ENCODE data around the gene ZMYND10. TPM values are rescaled to one million over a fixed set of nuclear protein-coding genes. Genes with fewer than 3 reads are reported as not detected.
A peak's percentile ranks its signal among the peaks of the same experiment; 100 is the strongest.

Gene ZMYND10
- total and polyA plus RNA-seq, 2 donors (not counting 3 experiments of a cell fraction or from before 2014, with no cell fraction given) = 0.25 to 0.38 TPM

DNA sequence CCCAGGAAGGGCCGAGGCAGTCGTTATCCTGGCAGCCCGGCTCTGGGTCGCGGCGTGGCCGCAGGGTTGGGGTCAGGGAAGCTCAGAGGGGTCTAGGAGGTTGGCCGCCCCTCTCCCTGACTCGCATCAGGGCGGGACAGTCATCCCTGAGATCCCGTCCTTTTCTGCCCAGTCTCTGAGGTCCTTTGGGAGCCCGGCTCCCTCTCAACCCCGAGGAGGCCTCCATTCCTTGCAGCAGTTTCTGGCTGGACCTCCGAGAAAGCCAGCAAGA, 23.5 kb downstream of the ZMYND10 start:
- peak overlapping the region; percentile 88 for H3K9ac ChIP-seq (replicated peaks; ENCODE audit: extremely low read depth, insufficient read depth, low read length)
- intact Hi-C loops (cut with micrococcal nuclease) (loop anchor here (1.0 to 2.0 kb wide), 2 partner anchors 30 to 155 kb away; partner anchors contain the start of gene IFRD2), dilution Hi-C loops (cut with MboI; ENCODE audit: extremely low pct_ligation_motif_present, low sequenced_read_pairs) (no loop called here)
- H3K27ac ChIP-seq (ENCODE audit: insufficient read depth, low read depth, low read length) = peak overlapping the region; percentile 99
- H3K4me1 ChIP-seq (ENCODE audit: control insufficient read depth, extremely low read depth, insufficient read depth, low read length) = peaks cover 60% of the 10 kb centered on the region
- H3K36me3 ChIP-seq (ENCODE audit: control insufficient read depth in 2 of 2, extremely low read depth in 1 of 2, insufficient read depth in 2 of 2, low read length in 2 of 2) = peaks cover 10 to 36% of the 10 kb centered on the region in 2 experiments
- no peaks in the 10 kb centered on the region for H4K20me1 ChIP-seq (replicated peaks; ENCODE audit: control insufficient read depth, extremely low read depth, insufficient read depth, low read length)
- no peaks in the 10 kb centered on the region for H3K9me1 ChIP-seq (replicated peaks; ENCODE audit: control insufficient read depth, extremely low read depth, insufficient read depth, low read length)
- no peak overlapping the region for H2AFZ ChIP-seq (ENCODE audit: low read depth, low read length)
- POLR2A ChIA-PET = interaction anchor here (5.1 kb wide), 1 partner anchor 14 kb away, joined by 38 read pairs; no protein-coding TSS in a partner anchor
- H3K9me3 ChIP-seq (replicated peaks; ENCODE audit: control insufficient read depth, insufficient read depth, low read length) = no peaks in the 10 kb centered on the region
- TF ChIP-seq MYC (IDR thresholded peaks at IDR 0.05; ENCODE audit: low read depth, low read length) (no peak), POLR2AphosphoS5 (IDR thresholded peaks at IDR 0.05; ENCODE audit: insufficient read depth, low read depth, low read length) (peak; percentile 12), POLR2A (IDR thresholded peaks at IDR 0.05; ENCODE audit: low read depth, low read length) (peak; percentile 59)
- TF ChIP-seq, protein P1, sequence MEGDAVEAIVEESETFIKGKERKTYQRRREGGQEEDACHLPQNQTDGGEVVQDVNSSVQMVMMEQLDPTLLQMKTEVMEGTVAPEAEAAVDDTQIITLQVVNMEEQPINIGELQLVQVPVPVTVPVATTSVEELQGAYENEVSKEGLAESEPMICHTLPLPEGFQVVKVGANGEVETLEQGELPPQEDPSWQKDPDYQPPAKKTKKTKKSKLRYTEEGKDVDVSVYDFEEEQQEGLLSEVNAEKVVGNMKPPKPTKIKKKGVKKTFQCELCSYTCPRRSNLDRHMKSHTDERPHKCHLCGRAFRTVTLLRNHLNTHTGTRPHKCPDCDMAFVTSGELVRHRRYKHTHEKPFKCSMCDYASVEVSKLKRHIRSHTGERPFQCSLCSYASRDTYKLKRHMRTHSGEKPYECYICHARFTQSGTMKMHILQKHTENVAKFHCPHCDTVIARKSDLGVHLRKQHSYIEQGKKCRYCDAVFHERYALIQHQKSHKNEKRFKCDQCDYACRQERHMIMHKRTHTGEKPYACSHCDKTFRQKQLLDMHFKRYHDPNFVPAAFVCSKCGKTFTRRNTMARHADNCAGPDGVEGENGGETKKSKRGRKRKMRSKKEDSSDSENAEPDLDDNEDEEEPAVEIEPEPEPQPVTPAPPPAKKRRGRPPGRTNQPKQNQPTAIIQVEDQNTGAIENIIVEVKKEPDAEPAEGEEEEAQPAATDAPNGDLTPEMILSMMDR (IDR thresholded peaks at IDR 0.05; ENCODE audit: extremely low read depth in 1 of 2, insufficient read depth in 1 of 2, low read depth in 1 of 2, low read length in 2 of 2) = no peak
- CTCF ChIA-PET = interaction anchor here (1.0 to 4.3 kb wide), 4 partner anchors 14 to 220 kb away, joined by 4 to 66 read pairs (median 23); partner anchors contain the start of genes HYAL3 and NAA80
- FAIRE-seq (no peak), DNase-seq (ENCODE audit: low read depth, low spot score) (no peak)
- H3K4me3 ChIP-seq (replicated peaks in 1 of 3; ENCODE audit: insufficient read depth in 1 of 3, low read depth in 1 of 3, low read length in 3 of 3) = peak overlapping the region; percentile 31 to 89 (median 62)
- H3K79me2 ChIP-seq (ENCODE audit: control insufficient read depth, insufficient read depth, low read length) = peaks cover 49% of the 10 kb centered on the region
- no peaks in the 10 kb centered on the region for H3K27me3 ChIP-seq (ENCODE audit: control insufficient read depth in 2 of 2, insufficient read depth in 2 of 2, low read length in 2 of 2)
- BruUV-seq (replicated peaks) = TSS peak; percentile 69
- peak overlapping the region; percentile 75 for H3K4me2 ChIP-seq (ENCODE audit: insufficient read depth, low read length)

All from endothelial cell of umbilical vein (primary cell).